A204.1 (cell line): ENCODE results near the gene ANGPTL4.

ENCODE experiments used
- FAIRE-seq: peaks from 2 replicates; lab custom pipeline; 2012; peaks lifted over from hg19 to GRCh38; lab: Jason Lieb, UNC

The ANGPTL4 gene

GRCh38 chr19:8413629-8413995, 49.7 kb downstream of the ANGPTL4 start:
- FAIRE-seq = no peak

- no peak for FAIRE-seq
Observed at GRCh38 chr19:8416796-8417195, 52.8 kb downstream of the ANGPTL4 start.

GRCh38 chr19:8421484-8422461, 57.8 kb downstream of the ANGPTL4 start:
- no peak for FAIRE-seq

GRCh38 chr19:8423817-8424223, 59.9 kb downstream of the ANGPTL4 start:
- no peak for FAIRE-seq
